PFSK-1 (cell line): ENCODE data around the gene ITGB1BP2. TPM values are rescaled to one million over a fixed set of nuclear protein-coding genes. Genes with fewer than 3 reads are reported as not detected.

Experiments used
- FOXP2 ChIP-seq: optimal IDR thresholded peaks from 2 replicates; pipeline ENCODE3; 2011; ENCODE audit warnings: borderline replicate concordance, control low read depth, inconsistent platforms; ENCODE audit not compliant: insufficient read depth; ENCODE audit errors: extremely low read length, extremely low read depth
- POLR2AphosphoS5 ChIP-seq: IDR thresholded peaks from 2 replicates; pipeline ENCODE4 v1.6.1; 2012; ENCODE audit warnings: low read depth, mild to moderate bottlenecking, control low read depth, low read length, moderate library complexity
- SIN3A ChIP-seq: IDR thresholded peaks from 2 replicates; pipeline ENCODE4 v1.6.1; 2012; ENCODE audit warnings: mild to moderate bottlenecking, low read length, moderate library complexity, borderline replicate concordance; ENCODE audit not compliant: insufficient read depth
- TAF1 ChIP-seq: IDR thresholded peaks from 2 replicates; pipeline ENCODE4 v1.6.1; 2012; ENCODE audit warnings: low read length, control low read depth, borderline replicate concordance; ENCODE audit not compliant: insufficient read depth
- polyA plus RNA-seq: library from polyadenylated mRNA; unstranded; fragments of >200 nt; gene quantifications from one replicate; pipeline ENCODE4 v1.2.1, GENCODE V29; 2012; ENCODE audit warnings: low read depth, missing spikeins; ENCODE audit not compliant: insufficient read length
- TF ChIP-seq, protein P1 (sequence below), 2 experiments: IDR thresholded peaks; 2 replicates each; pipeline versions ENCODE4 v1.6.1 to v1.8.0; 2011 to 2012; ENCODE audit warnings: low read depth in 2 of 2, low read length in 2 of 2, control low read depth in 1 of 2, inconsistent platforms in 1 of 2, mild to moderate bottlenecking in 1 of 2, moderate library complexity in 1 of 2; ENCODE audit not compliant: insufficient read depth in 1 of 2

Gene ITGB1BP2
- polyA plus RNA-seq = 0.77 TPM

- TF ChIP-seq TAF1 (no peak), POLR2AphosphoS5 (peak; percentile 59), FOXP2 (no peak)
These were observed at the start of gene ITGB1BP2 for GRCh38 chrX:71301195-71301924. ITGB1BP2 (plus strand) TSS chrX:71301750; CDS start chrX:71301807, 57 bp downstream.

- TF ChIP-seq, protein P1, sequence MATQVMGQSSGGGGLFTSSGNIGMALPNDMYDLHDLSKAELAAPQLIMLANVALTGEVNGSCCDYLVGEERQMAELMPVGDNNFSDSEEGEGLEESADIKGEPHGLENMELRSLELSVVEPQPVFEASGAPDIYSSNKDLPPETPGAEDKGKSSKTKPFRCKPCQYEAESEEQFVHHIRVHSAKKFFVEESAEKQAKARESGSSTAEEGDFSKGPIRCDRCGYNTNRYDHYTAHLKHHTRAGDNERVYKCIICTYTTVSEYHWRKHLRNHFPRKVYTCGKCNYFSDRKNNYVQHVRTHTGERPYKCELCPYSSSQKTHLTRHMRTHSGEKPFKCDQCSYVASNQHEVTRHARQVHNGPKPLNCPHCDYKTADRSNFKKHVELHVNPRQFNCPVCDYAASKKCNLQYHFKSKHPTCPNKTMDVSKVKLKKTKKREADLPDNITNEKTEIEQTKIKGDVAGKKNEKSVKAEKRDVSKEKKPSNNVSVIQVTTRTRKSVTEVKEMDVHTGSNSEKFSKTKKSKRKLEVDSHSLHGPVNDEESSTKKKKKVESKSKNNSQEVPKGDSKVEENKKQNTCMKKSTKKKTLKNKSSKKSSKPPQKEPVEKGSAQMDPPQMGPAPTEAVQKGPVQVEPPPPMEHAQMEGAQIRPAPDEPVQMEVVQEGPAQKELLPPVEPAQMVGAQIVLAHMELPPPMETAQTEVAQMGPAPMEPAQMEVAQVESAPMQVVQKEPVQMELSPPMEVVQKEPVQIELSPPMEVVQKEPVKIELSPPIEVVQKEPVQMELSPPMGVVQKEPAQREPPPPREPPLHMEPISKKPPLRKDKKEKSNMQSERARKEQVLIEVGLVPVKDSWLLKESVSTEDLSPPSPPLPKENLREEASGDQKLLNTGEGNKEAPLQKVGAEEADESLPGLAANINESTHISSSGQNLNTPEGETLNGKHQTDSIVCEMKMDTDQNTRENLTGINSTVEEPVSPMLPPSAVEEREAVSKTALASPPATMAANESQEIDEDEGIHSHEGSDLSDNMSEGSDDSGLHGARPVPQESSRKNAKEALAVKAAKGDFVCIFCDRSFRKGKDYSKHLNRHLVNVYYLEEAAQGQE (IDR thresholded peaks at IDR 0.05; ENCODE audit: insufficient read depth in 1 of 2, low read depth in 2 of 2, low read length in 2 of 2) = no peak
- TF ChIP-seq FOXP2 (no peak), POLR2AphosphoS5 (no peak; the same call in 1 of the 2 replicates), TAF1 (no peak), SIN3A (no peak)
These were observed 49.3 kb upstream of the ITGB1BP2 start for GRCh38 chrX:71252221-71252620.

- TF ChIP-seq FOXP2 (no peak), POLR2AphosphoS5 (no peak), TAF1 (no peak), SIN3A (no peak)
- TF ChIP-seq, protein P1 (IDR thresholded peaks at IDR 0.05; ENCODE audit: insufficient read depth in 1 of 2, low read depth in 2 of 2, low read length in 2 of 2) = no peak
These were observed 48.1 kb upstream of the ITGB1BP2 start for GRCh38 chrX:71253253-71254091.

GRCh38 chrX:71254092-71254963 lies 47.2 kb upstream of the ITGB1BP2 start, which contains the start of gene ZMYM3:
ZMYM3 (minus strand) TSS chrX:71254140; CDS start chrX:71253255, 885 bp downstream.
- TF ChIP-seq, protein P1 (IDR thresholded peaks at IDR 0.05; ENCODE audit: insufficient read depth in 1 of 2, low read depth in 2 of 2, low read length in 2 of 2) = no peak
- TF ChIP-seq SIN3A (no peak), TAF1 (no peak), FOXP2 (no peak), POLR2AphosphoS5 (no peak)

DNA sequence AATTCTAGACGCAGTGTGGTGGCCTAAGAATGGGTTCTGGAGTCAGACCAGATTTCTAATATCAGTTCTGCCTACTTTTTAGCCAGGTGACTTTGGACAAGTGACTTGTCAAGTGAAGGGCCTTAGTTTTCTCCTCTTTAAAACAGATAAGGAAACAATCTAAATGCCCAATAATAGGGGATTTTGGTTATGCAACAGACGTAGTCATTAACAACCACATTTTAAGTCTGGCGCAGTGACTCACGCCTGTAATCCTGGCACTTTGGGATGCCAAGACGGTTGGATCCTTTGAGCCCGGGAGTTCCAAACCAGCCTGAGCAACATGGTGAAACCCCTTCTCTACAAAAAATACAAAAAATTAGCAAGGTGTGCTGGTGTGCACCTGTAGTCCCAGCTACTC lies 45.5 kb upstream of the ITGB1BP2 start:
- no peak for TF ChIP-seq POLR2AphosphoS5
- no peak for TF ChIP-seq SIN3A
- TF ChIP-seq, protein P1 (IDR thresholded peaks at IDR 0.05; ENCODE audit: insufficient read depth in 1 of 2, low read depth in 2 of 2, low read length in 2 of 2) = no peak
- TF ChIP-seq TAF1 = no peak
